AG04450 (cell line): ENCODE data around the gene VTI1B. TPM values are rescaled to one million over a fixed set of nuclear protein-coding genes. Genes with fewer than 3 reads are reported as not detected.
A peak's percentile ranks its signal among the peaks of the same experiment; 100 is the strongest.
"Not testable (repeated sequence)": the region's sequence is repeated elsewhere in the genome, so short reads cannot be mapped to it uniquely, and the experiment has no call there.

Experiments used
- CTCF ChIA-PET: fragments of 300-600, 350-600 bp; formaldehyde crosslinking; extraction: SDS; loops from one replicate; lab custom pipeline; 2022; ENCODE audit warnings: antibody characterized with exemption, inconsistent platforms; lab: Charles Lee
- POLR2A ChIA-PET: fragments of 350-600 bp; formaldehyde crosslinking; extraction: SDS; loops from one replicate; lab custom pipeline; 2021; ENCODE audit warnings: antibody characterized with exemption, inconsistent platforms; lab: Yijun Ruan, JAX
- DNase-seq: peaks from one replicate; pipeline ENCODE4 v3.0.0-alpha.2; 2011; ENCODE audit warnings: low read depth, low spot score
- H3K27ac ChIP-seq: one replicate; pipeline ENCODE4 v1.5.1; 2012; ENCODE audit warnings: low read depth, low read length, control low read depth
- H3K27me3 ChIP-seq: one replicate; pipeline ENCODE4 v1.6.0; 2012; ENCODE audit warnings: low read length; ENCODE audit not compliant: control insufficient read depth, insufficient read depth
- H3K4me3 ChIP-seq: 2 replicates; pipeline ENCODE4 v1.5.1; 2011; ENCODE audit warnings: mild to moderate bottlenecking, low read depth, low read length, control low read depth
- H3K9me3 ChIP-seq: 2 replicates; pipeline ENCODE4 v1.5.1; 2012; ENCODE audit warnings: low read length; ENCODE audit not compliant: control insufficient read depth, insufficient read depth
- polyA plus RNA-seq: library from polyadenylated mRNA; depleted of rRNA; stranded (reverse); fragments of >200 nt; gene quantifications from 2 replicates; pipeline ENCODE4 v1.2.3, GENCODE V29; 2011
- TF ChIP-seq, protein P1 (sequence below): IDR thresholded peaks from 2 replicates; pipeline ENCODE4 v1.5.1; 2011; ENCODE audit warnings: low read depth, low read length, control low read depth, inconsistent platforms

The VTI1B gene
- polyA plus RNA-seq, 1 experiment = 127 TPM

DNA sequence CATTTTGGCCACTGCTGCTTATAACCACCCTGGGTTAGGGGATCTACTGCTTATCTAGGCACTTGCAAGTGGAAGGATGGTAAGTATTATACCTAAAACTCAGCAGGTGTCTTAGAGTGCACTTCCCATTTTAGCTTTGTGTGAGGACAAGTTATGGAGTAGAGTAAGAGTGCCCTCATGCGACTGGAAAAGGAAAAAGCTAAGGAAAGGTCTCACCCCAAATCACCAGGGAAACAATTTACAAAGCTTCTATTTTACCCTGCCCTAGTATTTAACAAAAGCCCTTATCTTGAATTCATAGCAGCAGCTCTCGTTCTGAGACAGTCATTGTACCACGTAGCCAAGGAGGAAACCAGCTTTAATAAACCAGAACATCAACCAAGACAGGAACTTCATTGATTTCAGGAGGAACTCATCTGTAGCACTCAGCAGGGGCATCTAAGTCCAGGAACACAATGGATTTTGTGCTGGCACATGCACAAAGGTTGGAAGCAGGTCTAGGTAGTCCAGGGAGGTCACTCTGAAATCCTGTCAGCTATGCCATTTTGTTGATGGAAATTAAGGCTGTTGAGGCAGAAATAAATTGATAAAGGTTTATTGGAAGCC is 30.2 kb upstream of the VTI1B start:
- no peaks in the 10 kb centered on the region; the same call in 1 of the 2 replicates for H3K9me3 ChIP-seq
- H3K4me3 ChIP-seq = no peak overlapping the region
- TF ChIP-seq, protein P1, sequence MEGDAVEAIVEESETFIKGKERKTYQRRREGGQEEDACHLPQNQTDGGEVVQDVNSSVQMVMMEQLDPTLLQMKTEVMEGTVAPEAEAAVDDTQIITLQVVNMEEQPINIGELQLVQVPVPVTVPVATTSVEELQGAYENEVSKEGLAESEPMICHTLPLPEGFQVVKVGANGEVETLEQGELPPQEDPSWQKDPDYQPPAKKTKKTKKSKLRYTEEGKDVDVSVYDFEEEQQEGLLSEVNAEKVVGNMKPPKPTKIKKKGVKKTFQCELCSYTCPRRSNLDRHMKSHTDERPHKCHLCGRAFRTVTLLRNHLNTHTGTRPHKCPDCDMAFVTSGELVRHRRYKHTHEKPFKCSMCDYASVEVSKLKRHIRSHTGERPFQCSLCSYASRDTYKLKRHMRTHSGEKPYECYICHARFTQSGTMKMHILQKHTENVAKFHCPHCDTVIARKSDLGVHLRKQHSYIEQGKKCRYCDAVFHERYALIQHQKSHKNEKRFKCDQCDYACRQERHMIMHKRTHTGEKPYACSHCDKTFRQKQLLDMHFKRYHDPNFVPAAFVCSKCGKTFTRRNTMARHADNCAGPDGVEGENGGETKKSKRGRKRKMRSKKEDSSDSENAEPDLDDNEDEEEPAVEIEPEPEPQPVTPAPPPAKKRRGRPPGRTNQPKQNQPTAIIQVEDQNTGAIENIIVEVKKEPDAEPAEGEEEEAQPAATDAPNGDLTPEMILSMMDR = peak; percentile 77
- ChIA-PET POLR2A (interaction anchor here (1.0 to 1.1 kb wide), 2 partner anchors 9 to 10 kb away, joined by 5 read pairs; partner anchors contain the start of gene RDH11), CTCF (interaction anchor here (0.5 to 7.8 kb wide), 54 partner anchors 10 to 1345 kb away, joined by 3 to 208 read pairs (median 7); partner anchors contain the start of genes ARG2, ATP6V1D, EIF2S1 and PIGH)
- peaks cover 4% of the 10 kb centered on the region for H3K27me3 ChIP-seq
- no peak for DNase-seq
- H3K27ac ChIP-seq = no peak overlapping the region

DNA sequence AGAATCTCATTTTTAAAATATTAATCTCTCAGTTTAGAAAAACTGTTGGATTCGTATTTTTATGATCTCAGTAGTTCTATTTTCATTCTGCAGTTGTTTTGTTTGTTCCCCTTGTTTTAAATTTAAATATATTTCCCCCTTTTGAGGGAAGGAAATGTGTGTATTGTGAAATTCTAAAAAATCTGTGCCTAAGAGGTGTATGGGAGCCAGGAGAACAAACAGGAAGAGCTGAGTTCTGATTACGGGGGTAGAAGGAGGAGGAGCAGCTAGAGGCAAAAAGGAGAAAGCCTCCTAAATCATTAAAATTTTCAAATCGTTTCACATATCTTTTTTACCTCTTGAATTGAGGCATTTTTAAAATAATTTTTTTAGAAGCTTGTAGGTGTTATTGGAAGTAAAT is 29.6 kb upstream of the VTI1B start:
- Histone ChIP-seq H3K27me3 (peaks cover 4% of the 10 kb centered on the region), H3K27ac (no peak overlapping the region), H3K9me3 (no peaks in the 10 kb centered on the region; the same call in 1 of the 2 replicates), H3K4me3 (no peak overlapping the region)
- POLR2A ChIA-PET = interaction anchor here (1.0 to 1.1 kb wide), 2 partner anchors 8 to 10 kb away, joined by 5 read pairs; partner anchors contain the start of gene RDH11
- TF ChIP-seq, protein P1 = no peak
- CTCF ChIA-PET = interaction anchor here (0.5 to 7.8 kb wide), 47 partner anchors 10 to 1344 kb away, joined by 3 to 208 read pairs (median 9); partner anchors contain the start of genes ARG2, ATP6V1D, EIF2S1 and PIGH
- no peak for DNase-seq

DNA sequence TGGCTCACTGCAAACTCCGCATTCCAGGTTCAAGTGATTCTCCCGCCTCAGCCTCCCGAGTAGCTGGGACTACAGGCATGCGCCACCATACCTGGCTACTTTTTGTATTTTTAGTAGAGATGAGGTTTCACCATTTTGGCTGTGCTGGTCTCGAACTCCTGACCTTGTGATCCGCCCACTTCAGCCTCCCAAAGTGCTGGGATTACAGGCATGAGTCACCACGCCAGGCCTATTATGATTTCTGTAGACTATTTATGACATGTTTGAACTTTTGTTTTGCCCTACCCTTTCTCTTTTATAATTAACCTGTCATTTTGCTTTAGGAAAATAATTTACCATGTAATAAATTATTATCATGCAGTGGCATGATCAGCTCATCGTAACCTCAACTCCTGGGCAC is 27.1 kb upstream of the VTI1B start, which contains the start of gene RDH12:
TSS of gene RDH12 (plus strand) at position 395 of the 400 bp plus-strand sequence. CDS start 20,757 bp downstream, outside the sequence.
- POLR2A ChIA-PET, H3K27me3 ChIP-seq, H3K27ac ChIP-seq, H3K9me3 ChIP-seq, H3K4me3 ChIP-seq, DNase-seq: not testable (repeated sequence)
- CTCF ChIA-PET = interaction anchor here (0.5 to 7.8 kb wide), 11 partner anchors 10 to 1352 kb away, joined by 3 to 208 read pairs (median 5); partner anchors contain the start of genes ARG2 and PIGH

DNA sequence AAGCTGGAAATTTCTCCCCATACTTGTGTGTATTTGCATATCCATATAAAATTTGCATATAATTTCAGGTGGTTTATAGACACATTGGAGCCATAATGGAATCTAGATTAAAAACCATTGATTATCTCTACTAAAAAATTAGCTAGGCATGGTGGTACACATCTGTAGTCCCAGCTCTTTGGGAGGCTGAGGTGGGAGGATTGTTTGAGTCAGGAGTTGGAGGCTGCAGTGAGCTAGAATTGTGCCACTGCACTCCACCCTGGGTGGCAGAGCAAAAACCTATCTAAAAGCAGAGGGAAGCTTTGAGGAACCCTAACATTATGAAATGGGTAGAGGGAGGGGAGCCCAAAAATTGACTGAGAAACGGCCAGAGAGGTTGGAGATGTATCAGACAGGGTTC is 23.7 kb upstream of the VTI1B start:
- TF ChIP-seq, protein P1 = no peak
- ChIA-PET POLR2A (no interaction called here), CTCF (interaction anchor here (0.9 to 1.1 kb wide), 2 partner anchors 127 to 171 kb away, joined by 3 read pairs; no protein-coding TSS in a partner anchor)
- H3K27me3 ChIP-seq = no peaks in the 10 kb centered on the region
- no peak overlapping the region for H3K27ac ChIP-seq
- no peaks in the 10 kb centered on the region; the same call in 1 of the 2 replicates for H3K9me3 ChIP-seq
- DNase-seq = no peak
- no peak overlapping the region for H3K4me3 ChIP-seq

DNA sequence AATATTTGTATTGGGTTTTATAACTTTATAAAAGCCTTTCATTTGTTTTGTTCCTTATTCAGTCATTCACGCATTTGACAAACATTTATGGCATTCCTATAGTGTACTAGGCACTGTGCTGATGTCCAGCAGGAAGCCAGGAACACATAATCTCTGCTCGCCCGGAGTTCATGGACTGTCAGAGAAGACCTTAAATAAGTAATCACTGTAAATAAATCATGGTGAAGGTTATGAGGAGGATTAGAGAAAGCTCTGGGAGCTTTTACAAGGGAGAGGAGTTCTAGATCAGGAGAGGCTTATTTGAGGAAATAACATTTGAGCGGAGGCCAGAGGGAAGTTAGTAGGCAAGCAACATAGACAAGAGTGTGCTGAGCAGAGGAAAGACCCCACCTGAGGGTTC is 22.6 kb upstream of the VTI1B start:
- DNase-seq = no peak
- CTCF ChIA-PET = interaction anchor here (0.9 kb wide), 1 partner anchor 170 kb away, joined by 3 read pairs; no protein-coding TSS in a partner anchor

More for the DNA sequence above, 22.6 kb upstream of the VTI1B start:
- Histone ChIP-seq H3K4me3 (no peak overlapping the region), H3K9me3 (no peaks in the 10 kb centered on the region; the same call in 1 of the 2 replicates), H3K27me3 (no peaks in the 10 kb centered on the region), H3K27ac (no peak overlapping the region)
- POLR2A ChIA-PET = no interaction called here
- TF ChIP-seq, protein P1 = no peak
